ENCODE data around the gene TEKT1. TPM values are rescaled to one million over a fixed set of nuclear protein-coding genes. Genes with fewer than 3 reads are reported as not detected.

Gene TEKT1
- total and polyA plus RNA-seq, 7 donors, result not detected

- Histone ChIP-seq H3K27me3 (ENCODE audit: insufficient read depth in 3 of 3, low read length in 2 of 3) (peaks cover 0 to 19% (median 0%) of the 10 kb centered on the region in 3 donors), H3K27ac (no peak overlapping the region), H3K36me3 (ENCODE audit: insufficient read depth in 1 of 2, low read depth in 1 of 2) (no peaks in the 10 kb centered on the region), H3K9me3 (no peaks in the 10 kb centered on the region), H3K4me3 (no peak overlapping the region), H3K4me1 (no peaks in the 10 kb centered on the region)
- intact Hi-C loops (cut with DNase I), result no loop called here
- TF ChIP-seq CTCF (IDR thresholded peaks at IDR 0.05), result no peak
- no peak for DNase-seq
- no peak for ATAC-seq
- WGBS, 3 donors, result 72 to 76% (median 74%) methylated on average over 4 of the region's 4 CpGs
Observed at GRCh38 chr17:6789146-6789545, 42.4 kb downstream of the TEKT1 start.

DNA sequence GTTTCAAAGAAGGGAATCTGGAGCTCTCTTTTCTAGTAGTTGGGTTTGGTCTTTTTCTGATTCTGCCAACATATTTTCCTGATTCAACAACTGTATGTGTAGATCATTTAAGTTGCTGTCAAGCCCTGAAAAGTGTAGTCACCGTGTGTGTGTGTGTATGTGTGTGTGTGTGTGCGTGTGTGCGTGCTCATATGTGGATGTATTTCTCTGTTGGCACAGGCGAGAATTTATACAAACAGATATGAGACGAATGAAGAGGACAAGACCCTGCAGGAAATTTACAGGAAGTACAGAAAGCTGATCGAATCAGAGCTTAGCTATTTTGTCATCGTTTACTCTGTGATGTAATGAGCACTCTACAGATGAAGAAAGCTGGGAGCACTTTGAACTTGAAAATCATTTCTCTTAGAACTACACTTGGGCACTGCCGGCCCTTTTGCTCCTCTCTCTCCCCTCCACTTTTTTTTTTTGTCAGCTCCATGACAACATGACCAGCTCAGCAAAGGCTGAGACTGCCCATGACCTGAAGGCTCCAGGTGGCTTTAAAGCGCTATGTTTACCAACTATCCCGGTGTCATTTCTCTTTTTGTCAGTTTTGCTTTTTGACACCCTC lies 44.3 kb downstream of the TEKT1 start:
- Histone ChIP-seq H3K4me3 (no peak overlapping the region), H3K36me3 (ENCODE audit: insufficient read depth in 1 of 2, low read depth in 1 of 2) (no peaks in the 10 kb centered on the region), H3K4me1 (no peaks in the 10 kb centered on the region), H3K27ac (no peak overlapping the region), H3K27me3 (ENCODE audit: insufficient read depth in 3 of 3, low read length in 2 of 3) (peaks cover 0 to 19% (median 0%) of the 10 kb centered on the region in 3 donors), H3K9me3 (no peaks in the 10 kb centered on the region)
- no peak for DNase-seq
- no peak for ATAC-seq
- no peak for TF ChIP-seq CTCF (IDR thresholded peaks at IDR 0.05)
- intact Hi-C loops (cut with DNase I), result no loop called here
- WGBS, 3 donors, result 62 to 69% (median 69%) methylated on average over 10 of the region's 10 CpGs

DNA sequence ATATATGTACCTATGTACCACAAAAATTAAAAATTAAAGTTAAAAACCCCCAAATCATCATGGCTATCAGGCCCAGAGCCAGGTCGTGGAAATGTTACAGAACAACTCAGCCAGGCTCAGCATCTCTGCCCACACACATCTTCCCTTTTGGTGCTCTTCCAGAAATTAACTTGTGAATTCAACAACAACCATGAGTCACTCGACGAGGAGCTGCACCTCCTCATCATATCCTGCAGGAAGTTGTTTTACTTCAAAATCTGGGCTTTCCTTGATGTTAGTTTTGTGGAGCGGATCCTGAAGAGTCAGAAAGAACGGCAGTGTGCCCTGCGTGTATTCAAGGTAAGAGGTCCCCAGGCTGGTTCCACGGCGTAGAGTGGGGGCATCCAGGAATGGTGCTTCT lies 44.9 kb downstream of the TEKT1 start:
- Histone ChIP-seq H3K4me3 (no peak overlapping the region), H3K27ac (no peak overlapping the region), H3K36me3 (ENCODE audit: insufficient read depth in 1 of 2, low read depth in 1 of 2) (no peaks in the 10 kb centered on the region), H3K4me1 (no peaks in the 10 kb centered on the region), H3K9me3 (no peaks in the 10 kb centered on the region), H3K27me3 (ENCODE audit: insufficient read depth in 3 of 3, low read length in 2 of 3) (peaks cover 0 to 22% (median 0%) of the 10 kb centered on the region in 3 donors)
- TF ChIP-seq CTCF (IDR thresholded peaks at IDR 0.05), result no peak
- DNase-seq (no peak), ATAC-seq (no peak)
- 65 to 67% (median 65%) methylated on average over 8 of the region's 8 CpGs for WGBS, 3 donors
- intact Hi-C loops (cut with DNase I), result no loop called here

DNA sequence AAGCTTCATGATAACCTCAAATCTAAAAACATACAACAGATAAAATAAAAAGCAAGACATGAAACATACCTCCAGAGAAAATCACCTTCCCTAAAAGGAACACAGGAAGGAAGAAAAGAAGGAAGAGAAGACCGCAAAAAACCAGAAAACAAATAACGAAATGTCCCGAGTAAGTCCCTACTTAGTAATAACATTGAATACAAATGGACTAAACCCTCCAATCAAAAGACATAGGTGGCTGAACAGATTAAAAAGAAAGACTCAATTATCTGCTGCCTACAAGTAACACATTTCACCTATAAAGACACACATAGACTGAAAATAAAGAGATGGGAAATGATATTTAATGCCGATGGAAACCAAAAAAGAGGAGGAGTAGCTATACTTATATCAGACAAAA lies 49.3 kb downstream of the TEKT1 start:
- H3K4me3 ChIP-seq, result no peak overlapping the region
- intact Hi-C loops (cut with DNase I), result no loop called here
- H3K27me3 ChIP-seq (ENCODE audit: insufficient read depth in 3 of 3, low read length in 2 of 3), result peaks cover 0 to 18% (median 6%) of the 10 kb centered on the region in 3 donors
- H3K9me3 ChIP-seq, result no peaks in the 10 kb centered on the region
- TF ChIP-seq CTCF (IDR thresholded peaks at IDR 0.05), result no peak
- no peak for ATAC-seq
- H3K27ac ChIP-seq, result no peak overlapping the region
- DNase-seq, result no peak
- H3K36me3 ChIP-seq (ENCODE audit: insufficient read depth in 1 of 2, low read depth in 1 of 2), result no peaks in the 10 kb centered on the region
- 88 to 93% (median 91%) methylated on average over 4 of the region's 4 CpGs for WGBS, 3 donors
- H3K4me1 ChIP-seq, result no peaks in the 10 kb centered on the region

DNA sequence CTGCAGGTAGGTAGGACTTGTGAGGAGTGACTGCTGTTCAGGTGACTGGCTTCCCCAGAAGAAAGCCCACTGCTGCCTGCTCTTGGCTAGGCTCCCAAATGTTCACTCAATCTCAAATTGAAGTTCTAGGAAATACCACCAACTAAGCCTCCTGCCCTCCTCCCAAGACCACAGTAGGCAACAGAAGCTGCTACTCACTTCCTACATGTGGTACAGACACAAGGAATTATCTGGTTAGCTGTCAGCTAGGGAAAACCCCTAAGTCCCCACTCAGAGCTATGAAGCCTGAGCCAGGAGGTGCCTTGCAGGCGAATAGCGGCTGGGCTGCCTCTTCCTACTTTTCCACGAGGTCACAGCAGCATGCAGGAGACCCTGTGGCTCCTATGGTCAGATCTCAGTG lies 50.6 kb downstream of the TEKT1 start:
- 63 to 69% (median 64%) methylated on average over 3 of the region's 3 CpGs for WGBS, 3 donors
- TF ChIP-seq CTCF (IDR thresholded peaks at IDR 0.05), result no peak
- DNase-seq (no peak), ATAC-seq (no peak)
- H3K27ac ChIP-seq, result no peak overlapping the region
- H3K4me3 ChIP-seq, result no peak overlapping the region
- intact Hi-C loops (cut with DNase I), result no loop called here
- no peaks in the 10 kb centered on the region for H3K36me3 ChIP-seq (ENCODE audit: insufficient read depth in 1 of 2, low read depth in 1 of 2)
- no peaks in the 10 kb centered on the region for H3K9me3 ChIP-seq
- H3K4me1 ChIP-seq, result no peaks in the 10 kb centered on the region
- H3K27me3 ChIP-seq (ENCODE audit: insufficient read depth in 3 of 3, low read length in 2 of 3), result peaks cover 0 to 30% (median 12%) of the 10 kb centered on the region in 3 donors

Data from psoas muscle (tissue), 8 donors.